Testis (tissue), 3 donors: Measurements from ENCODE around the gene BAD. TPM values are rescaled to one million over a fixed set of nuclear protein-coding genes. Genes with fewer than 3 reads are reported as not detected.

Experiments
- DNase-seq: peaks from one replicate; pipeline ENCODE4 v3.0.0-alpha.2; 2019
- H3K27ac ChIP-seq, 2 donors: fragments of 200-600 bp; sonication (generic); one replicate each; pipeline ENCODE4 v1.5.1; 2019
- H3K27me3 ChIP-seq: fragments of 200-600 bp; sonication (generic); one replicate; pipeline ENCODE4 v1.5.1; 2019
- H3K36me3 ChIP-seq: fragments of 200-600 bp; sonication (generic); one replicate; pipeline ENCODE4 v1.5.1; 2017; ENCODE audit warnings: low read depth; ENCODE audit errors: missing control alignments
- H3K4me1 ChIP-seq: fragments of 200-600 bp; sonication (generic); one replicate; pipeline ENCODE4 v1.5.1; 2019
- H3K4me3 ChIP-seq, 2 donors: fragments of 200-600 bp; sonication (generic); one replicate each; pipeline ENCODE4 v1.5.1; 2017 to 2019
- H3K9me3 ChIP-seq: fragments of 200-600 bp; sonication (generic); one replicate; pipeline ENCODE4 v1.5.1; 2017
- POLR2A ChIP-seq: fragments of 450-650 bp; IDR thresholded peaks from one replicate; pipeline ENCODE4 v1.6.1; 2017; ENCODE audit warnings: antibody characterized with exemption, mild to moderate bottlenecking, moderate library complexity
- WGBS, 2 donors: methylation state at CpG; one replicate each; pipeline ENCODE4 v1.1.5; 2018; 5-methylcytosine and 5-hydroxymethylcytosine counted together
- intact Hi-C: fragments of 100-400 bp; cut with DNase I; formaldehyde crosslinking; loops from one replicate; pipeline ENCODE4 v1.15.1; 2023; ENCODE audit warnings: low total_unique reads
- polyA plus RNA-seq: library from polyadenylated mRNA; stranded (reverse); fragments of 350-450 nt; fragmentation: Illumina TruSeq; extraction: RNeasy Lipid Tissue Mini Kit (QIAGEN cat#74804); gene quantifications from one replicate; pipeline ENCODE4 v1.2.3, GENCODE V29; 2014; ENCODE audit warnings: low read depth, low replicate concordance; ENCODE audit not compliant: insufficient read depth
- total RNA-seq, 2 donors: library from RNA; depleted of rRNA; stranded (reverse); fragments of >200 nt; gene quantifications; one replicate each; pipeline ENCODE4 v1.2.3, GENCODE V29; 2016
- TF ChIP-seq, protein P1 (sequence below), 3 experiments: fragments of 450-650 bp in 2 of 3; fragments of 200-600 bp in 1 of 3; sonication (generic) in 1 of 3; IDR thresholded peaks; one replicate each; pipeline ENCODE4 v1.5.1; 2016 to 2019; ENCODE audit warnings: antibody characterized with exemption in 3 of 3, mild to moderate bottlenecking in 2 of 3, moderate library complexity in 1 of 3

Gene BAD
- total and polyA plus RNA-seq, 3 donors from 2014 or later, result 85.2 to 110 (median 88.7) TPM

DNA sequence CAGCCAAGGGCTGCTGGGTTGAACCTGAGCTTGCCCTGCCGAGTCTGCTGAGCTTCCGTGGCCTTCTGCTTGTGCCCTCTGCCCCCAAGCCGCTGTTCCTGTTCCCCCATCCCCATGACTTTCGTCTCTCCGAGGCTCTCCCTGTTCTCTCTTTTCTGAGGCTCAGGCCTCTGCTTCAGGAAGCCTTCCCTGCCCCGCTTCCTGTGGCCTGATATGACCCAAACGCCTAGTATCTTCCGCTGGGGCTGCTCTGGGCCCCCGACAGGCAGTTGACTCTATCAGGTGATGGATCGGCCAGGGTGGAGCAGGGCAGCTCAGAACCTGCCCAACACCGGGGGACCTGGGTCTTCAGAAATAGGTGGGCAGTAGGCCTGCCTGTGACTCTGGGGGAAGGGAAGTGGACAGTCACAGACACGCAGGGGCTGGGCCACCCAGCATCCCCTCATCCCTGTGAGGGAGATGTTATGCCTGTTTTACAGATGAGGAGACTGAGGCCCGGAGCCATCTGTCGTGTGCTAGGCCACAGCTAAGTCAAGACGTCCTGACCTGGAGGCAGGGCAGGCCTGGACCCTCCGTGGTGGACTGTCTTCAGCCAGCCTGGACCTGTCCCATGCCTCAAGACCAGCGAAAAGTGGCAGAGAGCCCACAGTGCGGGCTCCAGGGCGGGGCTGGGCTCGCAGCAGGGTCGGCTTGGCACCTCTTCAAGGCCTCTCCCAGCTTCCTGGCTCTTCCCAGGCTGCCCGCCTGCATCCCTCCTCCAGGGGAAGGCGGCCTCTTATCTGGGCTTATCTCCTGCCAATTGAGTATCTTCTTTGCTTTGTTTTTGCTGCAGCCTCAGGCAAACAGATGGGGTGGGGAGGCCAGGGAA is 16.2 kb downstream of the BAD start:
- H3K36me3 ChIP-seq, result no peaks in the 10 kb centered on the region
- 20 to 24% methylated on average over 16 to 23 of the region's 23 CpGs for WGBS, 2 donors
- intact Hi-C loops, result no loop called here

DNA sequence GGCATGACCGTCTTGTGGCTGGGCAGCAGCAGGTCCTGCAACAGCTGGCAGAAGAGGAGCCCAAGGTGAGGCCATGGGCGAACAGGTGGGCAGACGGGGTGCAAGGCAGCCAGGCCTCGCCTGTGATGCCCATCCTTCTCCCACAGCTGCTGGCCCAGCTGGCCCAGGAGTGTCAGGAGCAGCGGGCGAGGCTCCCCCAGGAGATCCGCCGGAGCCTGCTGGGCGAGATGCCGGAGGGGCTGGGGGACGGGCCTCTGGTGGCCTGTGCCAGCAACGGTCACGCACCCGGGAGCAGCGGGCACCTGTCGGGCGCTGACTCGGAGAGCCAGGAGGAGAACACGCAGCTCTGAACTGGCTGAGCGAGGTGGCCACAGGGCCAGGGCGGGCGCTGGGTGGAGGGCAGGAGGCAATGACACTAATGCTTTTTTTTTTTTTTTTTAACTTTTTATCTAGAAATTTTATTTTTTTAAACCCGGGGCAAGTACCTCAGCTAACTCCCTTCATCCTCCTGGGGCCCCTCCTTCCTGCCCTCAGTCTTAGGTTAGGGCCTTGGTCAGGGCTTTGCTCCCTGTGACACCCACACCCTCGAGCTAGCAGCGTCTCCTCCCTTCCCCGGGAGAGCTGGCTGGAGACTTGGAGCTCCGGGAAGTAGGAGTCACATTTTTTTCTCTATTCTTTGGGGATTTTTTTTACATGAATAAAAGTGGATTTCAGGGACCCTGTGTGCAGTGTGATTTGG is 17.1 kb downstream of the BAD start:
- Histone ChIP-seq H3K9me3 (no peaks in the 10 kb centered on the region), H3K27me3 (no peaks in the 10 kb centered on the region), H3K4me1 (peaks cover 41% of the 10 kb centered on the region), H3K36me3 (no peaks in the 10 kb centered on the region), H3K27ac (peak overlapping the region; percentile 86 to 94), H3K4me3 (no peak overlapping the region)
- intact Hi-C loops, result no loop called here
- peak; percentile 64 for DNase-seq
- no peak for TF ChIP-seq POLR2A
- TF ChIP-seq, protein P1, sequence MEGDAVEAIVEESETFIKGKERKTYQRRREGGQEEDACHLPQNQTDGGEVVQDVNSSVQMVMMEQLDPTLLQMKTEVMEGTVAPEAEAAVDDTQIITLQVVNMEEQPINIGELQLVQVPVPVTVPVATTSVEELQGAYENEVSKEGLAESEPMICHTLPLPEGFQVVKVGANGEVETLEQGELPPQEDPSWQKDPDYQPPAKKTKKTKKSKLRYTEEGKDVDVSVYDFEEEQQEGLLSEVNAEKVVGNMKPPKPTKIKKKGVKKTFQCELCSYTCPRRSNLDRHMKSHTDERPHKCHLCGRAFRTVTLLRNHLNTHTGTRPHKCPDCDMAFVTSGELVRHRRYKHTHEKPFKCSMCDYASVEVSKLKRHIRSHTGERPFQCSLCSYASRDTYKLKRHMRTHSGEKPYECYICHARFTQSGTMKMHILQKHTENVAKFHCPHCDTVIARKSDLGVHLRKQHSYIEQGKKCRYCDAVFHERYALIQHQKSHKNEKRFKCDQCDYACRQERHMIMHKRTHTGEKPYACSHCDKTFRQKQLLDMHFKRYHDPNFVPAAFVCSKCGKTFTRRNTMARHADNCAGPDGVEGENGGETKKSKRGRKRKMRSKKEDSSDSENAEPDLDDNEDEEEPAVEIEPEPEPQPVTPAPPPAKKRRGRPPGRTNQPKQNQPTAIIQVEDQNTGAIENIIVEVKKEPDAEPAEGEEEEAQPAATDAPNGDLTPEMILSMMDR (IDR thresholded peaks at IDR 0.05), result no peak
- 53 to 62% methylated on average over 24 to 27 of the region's 27 CpGs for WGBS, 2 donors

More for the DNA sequence above, 16.2 kb downstream of the BAD start:
- Histone ChIP-seq H3K27me3 (no peaks in the 10 kb centered on the region), H3K4me3 (peak overlapping the region in 1 of 2 donors; percentile 67), H3K4me1 (peaks cover 43% of the 10 kb centered on the region), H3K9me3 (no peaks in the 10 kb centered on the region), H3K27ac (peak overlapping the region; percentile 86 to 94)
- TF ChIP-seq, protein P1 (IDR thresholded peaks at IDR 0.05), result no peak
- no peak for TF ChIP-seq POLR2A
- peak; percentile 94 for DNase-seq

DNA sequence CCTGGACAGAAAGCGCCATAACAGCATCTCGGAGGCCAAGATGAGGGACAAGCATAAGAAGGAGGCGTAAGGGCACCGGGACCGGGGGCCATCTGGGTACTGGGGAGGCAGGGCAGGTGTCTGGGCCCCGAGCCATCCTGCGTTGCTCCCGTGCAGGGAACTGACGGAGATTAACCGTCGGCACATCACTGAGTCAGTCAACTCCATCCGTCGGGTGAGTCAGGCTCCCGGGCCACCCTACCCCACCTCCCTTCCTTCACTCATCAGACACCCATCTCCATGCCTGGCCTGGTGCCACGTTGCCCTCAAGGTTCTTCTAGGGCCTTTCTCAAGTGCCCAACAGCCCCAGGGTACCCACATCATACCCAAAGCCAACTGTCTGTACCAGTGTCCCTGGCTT is 18.1 kb downstream of the BAD start:
- intact Hi-C loops, result no loop called here
- peak overlapping the region in 1 of 2 donors; percentile 69 for H3K27ac ChIP-seq
- no peaks in the 10 kb centered on the region for H3K27me3 ChIP-seq
- no peak overlapping the region for H3K4me3 ChIP-seq
- TF ChIP-seq, protein P1 (IDR thresholded peaks at IDR 0.05), result no peak
- TF ChIP-seq POLR2A, result no peak
- no peaks in the 10 kb centered on the region for H3K36me3 ChIP-seq
- WGBS, 2 donors, result 92 to 95% methylated on average over 15 of the region's 15 CpGs
- H3K9me3 ChIP-seq, result no peaks in the 10 kb centered on the region
- H3K4me1 ChIP-seq, result peaks cover 31% of the 10 kb centered on the region
- no peak for DNase-seq

DNA sequence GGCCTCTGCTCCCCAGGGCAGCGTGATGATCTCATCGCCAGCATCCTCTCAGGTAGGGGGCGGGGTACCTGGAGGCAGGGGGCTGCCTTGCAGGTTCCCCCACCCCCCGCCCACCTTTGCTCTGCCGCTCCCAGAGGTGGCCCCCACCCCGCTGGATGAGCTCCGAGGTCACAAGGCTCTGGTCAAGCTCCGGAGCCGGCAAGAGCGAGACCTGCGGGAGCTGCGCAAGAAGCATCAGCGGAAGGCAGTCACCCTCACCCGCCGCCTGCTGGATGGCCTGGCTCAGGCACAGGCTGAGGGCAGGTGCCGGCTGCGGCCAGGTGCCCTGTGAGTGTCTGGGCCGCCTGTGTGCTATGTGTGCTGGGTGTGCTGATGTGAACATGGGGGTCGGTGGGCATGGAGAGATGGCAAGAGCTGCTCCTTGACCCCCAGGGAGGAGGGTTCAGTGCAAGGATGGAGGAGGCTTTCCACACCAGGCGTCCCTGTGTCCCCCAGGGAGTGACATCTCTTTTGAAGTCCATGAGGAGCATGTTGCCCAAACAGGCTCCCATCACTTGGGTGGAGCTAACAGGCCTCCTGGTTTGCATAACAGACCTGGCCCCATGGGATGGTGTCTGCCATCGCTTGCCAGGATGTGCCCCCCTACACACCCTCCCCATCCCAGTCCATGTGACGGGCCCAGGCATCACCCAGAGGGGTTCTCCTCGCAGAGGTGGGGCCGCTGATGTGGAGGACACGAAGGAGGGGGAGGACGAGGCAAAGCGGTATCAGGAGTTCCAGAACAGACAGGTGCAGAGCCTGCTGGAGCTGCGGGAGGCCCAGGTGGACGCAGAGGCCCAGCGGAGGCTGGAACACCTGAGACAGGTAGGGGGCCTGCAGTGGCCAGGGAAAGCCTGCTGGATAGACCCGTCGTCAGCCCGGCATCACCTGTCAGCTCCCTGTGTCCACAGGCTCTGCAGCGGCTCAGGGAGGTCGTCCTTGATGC is 19.0 kb downstream of the BAD start:
- no peak for DNase-seq
- peaks cover 30% of the 10 kb centered on the region for H3K4me1 ChIP-seq
- no peaks in the 10 kb centered on the region for H3K36me3 ChIP-seq
- no peak overlapping the region for H3K27ac ChIP-seq
- no peaks in the 10 kb centered on the region for H3K9me3 ChIP-seq
- H3K27me3 ChIP-seq, result no peaks in the 10 kb centered on the region
- TF ChIP-seq, protein P1 (IDR thresholded peaks at IDR 0.05), result no peak
- no peak for TF ChIP-seq POLR2A
- no peak overlapping the region for H3K4me3 ChIP-seq
- 89 to 93% methylated on average over 16 to 31 of the region's 35 CpGs for WGBS, 2 donors
- intact Hi-C loops, result no loop called here
